CD4-positive, alpha-beta T cell treated with Interferon alpha-2 for 1 hour (primary cell): Measurements from ENCODE around the gene LRFN5.
"Not testable (repeated sequence)": the region's sequence is repeated elsewhere in the genome, so short reads cannot be mapped to it uniquely, and the experiment has no call there.

Experiments
- DNase-seq, 2 donors: peaks; one replicate each; pipeline ENCODE4 v3.0.0-alpha.2; 2020 to 2022

LRFN5 gene

GRCh38 chr14:41606532-41607303 is at the start of gene LRFN5:
Gene LRFN5 (plus strand): TSS chr14:41606876.
- DNase-seq = no peak

GRCh38 chr14:41558490-41558889 is 48.2 kb upstream of the LRFN5 start:
- DNase-seq = no peak

- DNase-seq = not testable (repeated sequence)
These were observed 39.8 kb upstream of the LRFN5 start for GRCh38 chr14:41566864-41567263.

GRCh38 chr14:41568979-41569378 is 37.7 kb upstream of the LRFN5 start:
- no peak for DNase-seq

GRCh38 chr14:41570415-41571155 is 36.1 kb upstream of the LRFN5 start:
- DNase-seq = no peak

GRCh38 chr14:41586237-41586636 is 20.4 kb upstream of the LRFN5 start:
- no peak for DNase-seq

- DNase-seq = no peak
These were observed 9.0 kb upstream of the LRFN5 start for GRCh38 chr14:41597647-41598046.

GRCh38 chr14:41599805-41600385 is 6.8 kb upstream of the LRFN5 start:
- DNase-seq = not testable (repeated sequence)

- DNase-seq = no peak
These were observed 1.8 kb upstream of the LRFN5 start for GRCh38 chr14:41604721-41605531.

GRCh38 chr14:41605550-41606281 is 960 bp upstream of the LRFN5 start:
- no peak for DNase-seq

- no peak for DNase-seq
These were observed 469 bp upstream of the LRFN5 start for GRCh38 chr14:41606282-41606531.

GRCh38 chr14:41607304-41607775 is 664 bp downstream of the LRFN5 start:
- DNase-seq = no peak

- DNase-seq = no peak
These were observed 1.4 kb downstream of the LRFN5 start for GRCh38 chr14:41607966-41608663.

GRCh38 chr14:41608681-41609390 is 2.2 kb downstream of the LRFN5 start:
- no peak for DNase-seq

GRCh38 chr14:41609704-41610183 is 3.1 kb downstream of the LRFN5 start:
- DNase-seq = no peak

GRCh38 chr14:41615011-41615595 is 8.4 kb downstream of the LRFN5 start:
- DNase-seq = no peak

GRCh38 chr14:41623736-41624135 is 17.1 kb downstream of the LRFN5 start:
- DNase-seq = no peak

- no peak for DNase-seq
These were observed 23.2 kb downstream of the LRFN5 start for GRCh38 chr14:41629876-41630275.

GRCh38 chr14:41634286-41634685 is 27.6 kb downstream of the LRFN5 start:
- DNase-seq = no peak
